ENCODE results near the gene PKIG. TPM values are rescaled to one million over a fixed set of nuclear protein-coding genes. Genes with fewer than 3 reads are reported as not detected.

The PKIG gene
- total RNA-seq, 1 experiment from 2014 or later = 66.3 TPM

DNA sequence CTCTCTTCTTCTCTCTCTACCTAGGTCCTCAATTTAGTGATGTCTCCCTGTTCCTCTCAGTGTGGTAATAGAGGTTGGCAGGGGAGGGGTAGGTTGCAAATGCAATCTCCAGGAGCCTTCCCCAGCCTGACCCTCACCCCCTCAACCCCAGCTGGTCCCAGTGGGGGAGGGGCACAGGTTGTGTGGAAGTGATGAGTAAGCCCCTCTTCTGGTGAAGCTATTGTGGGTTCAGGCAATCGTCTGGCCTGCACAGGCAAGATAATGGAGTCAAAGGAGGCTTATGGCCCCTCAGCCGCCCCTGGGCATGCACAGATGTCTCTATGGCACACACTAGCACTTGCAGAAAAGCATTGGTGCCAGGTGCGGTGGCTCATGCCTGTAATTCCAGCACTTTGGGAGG is 79.9 kb downstream of the PKIG start:
- no TSS peak for BruUV-seq (replicated peaks)
- DNase-seq (ENCODE audit: low read depth, low spot score) (no peak), ATAC-seq (no peak)
- in situ Hi-C loops (cut with HindIII; ENCODE audit: low pct_unique_long_range_greater_than_20kb, low sequenced_read_pairs) = no loop called here
- Histone ChIP-seq H3K27ac (ENCODE audit: low read length) (no peak overlapping the region), H3K36me3 (ENCODE audit: control insufficient read depth, insufficient read depth, low read length) (no peaks in the 10 kb centered on the region), H3K4me1 (ENCODE audit: control insufficient read depth, insufficient read depth, low read length) (no peaks in the 10 kb centered on the region), H3K4me3 (ENCODE audit: low read depth in 2 of 2, low read length in 2 of 2) (no peak overlapping the region), H3K9me3 (ENCODE audit: control insufficient read depth, insufficient read depth, low read depth, low read length) (no peaks in the 10 kb centered on the region), H3K27me3 (ENCODE audit: control insufficient read depth, insufficient read depth, low read length) (no peaks in the 10 kb centered on the region)
- POLR2A ChIA-PET = no interaction called here
- intact Hi-C loops (cut with micrococcal nuclease; ENCODE audit: unreplicated experiment) = no loop called here
- TF ChIP-seq POLR2AphosphoS5 (IDR thresholded peaks at IDR 0.05; ENCODE audit: low read depth, low read length) = no peak
- TF ChIP-seq CTCF (IDR thresholded peaks at IDR 0.05) = no peak
- no peak for TF ChIP-seq SIN3A (IDR thresholded peaks at IDR 0.05; ENCODE audit: borderline replicate concordance, insufficient read depth, low read depth, low read length)
- no peak for TF ChIP-seq TCF7L2 (IDR thresholded peaks at IDR 0.05; ENCODE audit: low read depth, low read length)
- TF ChIP-seq REST (IDR thresholded peaks at IDR 0.05; ENCODE audit: insufficient read depth in 1 of 2, low read depth in 2 of 2, low read length in 1 of 2) = no peak
- CTCF ChIA-PET = no interaction called here

DNA sequence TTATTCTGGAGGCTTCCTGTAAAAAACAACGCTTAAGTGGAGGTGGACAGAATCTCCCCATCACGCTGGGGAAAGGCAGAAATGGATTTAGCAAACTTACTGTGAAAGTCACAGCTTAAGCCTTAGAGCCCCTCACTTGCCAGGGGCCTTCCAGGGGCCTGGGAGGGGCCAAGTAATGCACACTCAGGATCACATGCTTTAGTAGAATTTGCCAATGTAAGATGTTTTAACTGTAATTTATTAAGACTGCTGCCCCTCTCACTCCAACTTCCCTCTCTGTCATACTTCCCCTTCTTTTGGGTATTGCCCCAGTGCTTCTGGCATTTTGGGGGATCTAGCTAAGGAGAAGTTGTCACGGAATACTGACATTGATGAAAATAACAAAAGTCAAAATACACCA is 81.8 kb downstream of the PKIG start:
- Histone ChIP-seq H3K27me3 (ENCODE audit: control insufficient read depth, insufficient read depth, low read length) (no peaks in the 10 kb centered on the region), H3K4me3 (ENCODE audit: low read depth in 2 of 2, low read length in 2 of 2) (no peak overlapping the region), H3K4me1 (ENCODE audit: control insufficient read depth, insufficient read depth, low read length) (no peaks in the 10 kb centered on the region), H3K27ac (ENCODE audit: low read length) (no peak overlapping the region), H3K36me3 (ENCODE audit: control insufficient read depth, insufficient read depth, low read length) (no peaks in the 10 kb centered on the region), H3K9me3 (ENCODE audit: control insufficient read depth, insufficient read depth, low read depth, low read length) (no peaks in the 10 kb centered on the region)
- POLR2A ChIA-PET = no interaction called here
- TF ChIP-seq TCF7L2 (IDR thresholded peaks at IDR 0.05; ENCODE audit: low read depth, low read length) (no peak), CTCF (IDR thresholded peaks at IDR 0.05) (no peak), REST (IDR thresholded peaks at IDR 0.05; ENCODE audit: insufficient read depth in 1 of 2, low read depth in 2 of 2, low read length in 1 of 2) (no peak)
- CTCF ChIA-PET = interaction anchor here (0.6 kb wide), 1 partner anchor 11 kb away, joined by 4 read pairs; no protein-coding TSS in a partner anchor
- DNase-seq (ENCODE audit: low read depth, low spot score) = no peak
- intact Hi-C loops (cut with micrococcal nuclease; ENCODE audit: unreplicated experiment) (no loop called here), in situ Hi-C loops (cut with HindIII; ENCODE audit: low pct_unique_long_range_greater_than_20kb, low sequenced_read_pairs) (no loop called here)
- no TSS peak for BruUV-seq (replicated peaks)
- no peak for ATAC-seq

Data from Panc1 (cell line).